GM19452 (cell line): ENCODE measurements around the gene STEEP1.
"Not testable (repeated sequence)": the region's sequence is repeated elsewhere in the genome, so short reads cannot be mapped to it uniquely, and the experiment has no call there.

Experiments
- ATAC-seq: cut with Tn5 transposase; IDR thresholded peaks from one replicate; pipeline ENCODE4 v1.9.1; 2021; ENCODE audit not compliant: unreplicated experiment

Gene STEEP1

GRCh38 chrX:119537487-119537886, 27.7 kb downstream of the STEEP1 start:
- no peak for ATAC-seq

- no peak for ATAC-seq
Measured at GRCh38 chrX:119529345-119530276, 35.6 kb downstream of the STEEP1 start.

GRCh38 chrX:119523664-119524184, 41.5 kb downstream of the STEEP1 start:
- no peak for ATAC-seq

- no peak for ATAC-seq
Measured at GRCh38 chrX:119521246-119521645, 44.0 kb downstream of the STEEP1 start.

GRCh38 chrX:119518371-119518770, 46.8 kb downstream of the STEEP1 start:
- no peak for ATAC-seq

- ATAC-seq: no peak
Measured at GRCh38 chrX:119516157-119516702, 49.0 kb downstream of the STEEP1 start.

- ATAC-seq: peak; percentile 67
Measured at GRCh38 chrX:119512146-119512800, 52.9 kb downstream of the STEEP1 start.

GRCh38 chrX:119507206-119507605, 58.0 kb downstream of the STEEP1 start:
- no peak for ATAC-seq

GRCh38 chrX:119505945-119506344, 59.3 kb downstream of the STEEP1 start:
- no peak for ATAC-seq

GRCh38 chrX:119505145-119505544, 60.1 kb downstream of the STEEP1 start:
- ATAC-seq: not testable (repeated sequence)

GRCh38 chrX:119503484-119503861, 61.7 kb downstream of the STEEP1 start:
- ATAC-seq: no peak

GRCh38 chrX:119502727-119503483, 62.3 kb downstream of the STEEP1 start:
- ATAC-seq: no peak

- no peak for ATAC-seq
Measured at GRCh38 chrX:119501511-119502148, 63.6 kb downstream of the STEEP1 start.

- ATAC-seq: no peak
Measured at GRCh38 chrX:119500061-119500800, 65.0 kb downstream of the STEEP1 start.

GRCh38 chrX:119497185-119497584, 68.0 kb downstream of the STEEP1 start:
- no peak for ATAC-seq

- no peak for ATAC-seq
Measured at GRCh38 chrX:119495734-119496726, 69.2 kb downstream of the STEEP1 start.

- ATAC-seq: not testable (repeated sequence)
Measured at GRCh38 chrX:119493851-119494495, 71.2 kb downstream of the STEEP1 start.

GRCh38 chrX:119492463-119492862, 72.7 kb downstream of the STEEP1 start:
- ATAC-seq: no peak
